Endothelial cell of umbilical vein (primary cell): ENCODE measurements around the gene ADAM17. TPM values are rescaled to one million over a fixed set of nuclear protein-coding genes. Genes with fewer than 3 reads are reported as not detected.

Experiments used
- BruUV-seq: library from RNA; stranded (reverse); fragments of 400-500 nt; replicated peaks from 2 replicates; lab custom pipeline; 2021; lab: Mats Ljungman, UMichigan
- CTCF ChIA-PET: fragments of 300-600, 350-600 bp; sonication (Branson Sonifier 250); formaldehyde crosslinking; loops from one replicate; lab custom pipeline; 2021; ENCODE audit warnings: antibody characterized with exemption, inconsistent platforms; lab: Charles Lee
- POLR2A ChIA-PET: fragments of 300-600, 350-600 bp; sonication (Branson Sonifier 250); formaldehyde crosslinking; loops from one replicate; lab custom pipeline; 2021; ENCODE audit warnings: antibody characterized with exemption, inconsistent platforms; lab: Charles Lee
- DNase-seq: peaks from one replicate; pipeline ENCODE4 v3.0.0-alpha.2; 2011; ENCODE audit warnings: low read depth, low spot score
- FAIRE-seq: peaks from 2 replicates; lab custom pipeline; 2011; peaks lifted over from hg19 to GRCh38; lab: Jason Lieb, UNC
- H2AFZ ChIP-seq: 2 replicates; pipeline ENCODE4 v1.6.0; 2012; ENCODE audit warnings: low read depth, low read length, control low read depth, inconsistent platforms
- H3K27ac ChIP-seq: 2 replicates; pipeline ENCODE4 v1.5.1; 2011; ENCODE audit warnings: low read depth, mild to moderate bottlenecking, control low read depth, low read length, moderate library complexity; ENCODE audit not compliant: insufficient read depth
- H3K27me3 ChIP-seq, 2 experiments: 2 replicates each; pipeline versions ENCODE4 v1.6.0 to v1.6.1; 2011; ENCODE audit warnings: low read length in 2 of 2, mixed read lengths in 1 of 2; ENCODE audit not compliant: control insufficient read depth in 2 of 2, insufficient read depth in 2 of 2
- H3K36me3 ChIP-seq, 2 experiments: 2 replicates in 1 of 2; 3 replicates in 1 of 2; pipeline ENCODE4 v1.5.1; 2011; ENCODE audit warnings: low read length in 2 of 2, mild to moderate bottlenecking in 1 of 2, moderate library complexity in 1 of 2; ENCODE audit not compliant: control insufficient read depth in 2 of 2, insufficient read depth in 2 of 2; ENCODE audit errors: extremely low read depth in 1 of 2
- H3K4me1 ChIP-seq: 3 replicates; pipeline ENCODE4 v1.5.1; 2011; ENCODE audit warnings: mild to moderate bottlenecking, low read length; ENCODE audit not compliant: control insufficient read depth, insufficient read depth; ENCODE audit errors: extremely low read depth
- H3K4me2 ChIP-seq: 2 replicates; pipeline ENCODE4 v1.6.1; 2011; ENCODE audit warnings: low read length, control low read depth, mixed read lengths; ENCODE audit not compliant: insufficient read depth
- H3K4me3 ChIP-seq, 3 experiments: fragments of 200-600 bp in 1 of 3; sonication (generic), shearing (Covaris generic) in 1 of 3; replicated peaks in 1 of 3; 2 replicates each; pipeline ENCODE4 v1.5.1; 2011 to 2016; ENCODE audit warnings: control low read depth in 3 of 3, low read length in 3 of 3, mild to moderate bottlenecking in 2 of 3, inconsistent platforms in 1 of 3, low read depth in 1 of 3, moderate library complexity in 1 of 3; ENCODE audit not compliant: insufficient read depth in 1 of 3
- H3K79me2 ChIP-seq: 2 replicates; pipeline ENCODE4 v1.6.0; 2012; ENCODE audit warnings: low read length, inconsistent platforms; ENCODE audit not compliant: control insufficient read depth, insufficient read depth
- H3K9ac ChIP-seq: replicated peaks from 2 replicates; pipeline ENCODE3; 2011; ENCODE audit warnings: low read length, control low read depth; ENCODE audit not compliant: insufficient read depth; ENCODE audit errors: extremely low read depth
- H3K9me1 ChIP-seq: replicated peaks from 3 replicates; pipeline ENCODE4 v1.6.0; 2011; ENCODE audit warnings: mild to moderate bottlenecking, low read length; ENCODE audit not compliant: control insufficient read depth, insufficient read depth; ENCODE audit errors: extremely low read depth
- H3K9me3 ChIP-seq: replicated peaks from 2 replicates; pipeline ENCODE4 v1.5.1; 2012; ENCODE audit warnings: low read length, inconsistent platforms; ENCODE audit not compliant: control insufficient read depth, insufficient read depth
- H4K20me1 ChIP-seq: replicated peaks from 2 replicates; pipeline ENCODE3; 2011; ENCODE audit warnings: mild to moderate bottlenecking, low read length; ENCODE audit not compliant: control insufficient read depth, insufficient read depth; ENCODE audit errors: extremely low read depth
- CTCF ChIP-seq, 2 donors: IDR thresholded peaks; 1 replicate in 1 of 2; 2 replicates in 1 of 2; pipeline ENCODE4 v1.5.1; 2011; ENCODE audit warnings: low read length in 2 of 2, mild to moderate bottlenecking in 2 of 2, moderate library complexity in 2 of 2, control low read depth in 1 of 2, inconsistent platforms in 1 of 2, low read depth in 1 of 2; ENCODE audit not compliant: insufficient read depth in 1 of 2; ENCODE audit errors: extremely low read depth in 1 of 2
- GATA2 ChIP-seq: IDR thresholded peaks from 2 replicates; pipeline ENCODE4 v1.7.0; 2011; ENCODE audit warnings: low read depth, mild to moderate bottlenecking, moderate library complexity, mixed read lengths, low read length; ENCODE audit not compliant: insufficient read length, insufficient read depth
- JUN ChIP-seq: IDR thresholded peaks from 2 replicates; pipeline ENCODE4 v1.6.1; 2011; ENCODE audit warnings: borderline replicate concordance, low read depth; ENCODE audit not compliant: insufficient read length, insufficient read depth
- MAX ChIP-seq: IDR thresholded peaks from 2 replicates; pipeline ENCODE4 v1.6.1; 2011; ENCODE audit not compliant: insufficient read depth, insufficient read length
- POLR2A ChIP-seq: IDR thresholded peaks from 2 replicates; pipeline ENCODE4 v1.6.1; 2012; ENCODE audit warnings: low read depth, mild to moderate bottlenecking, control low read depth, low read length
- POLR2AphosphoS5 ChIP-seq: IDR thresholded peaks from 2 replicates; pipeline ENCODE4 v1.6.1; 2012; ENCODE audit warnings: low read depth, mild to moderate bottlenecking, control low read depth, low read length, moderate library complexity; ENCODE audit not compliant: insufficient read depth
- dilution Hi-C: fragments of 300-500 bp; cut with MboI; formaldehyde crosslinking; loops from one replicate; pipeline ENCODE4 v1.15.0; 2019; ENCODE audit warnings: low sequenced_read_pairs; ENCODE audit not compliant: extremely low pct_ligation_motif_present
- intact Hi-C: fragments of 100-400 bp; cut with micrococcal nuclease; formaldehyde crosslinking; loops from one replicate; pipeline ENCODE4 v1.10.0; 2022
- polyA plus RNA-seq, 4 experiments: library from polyadenylated mRNA; depleted of rRNA in 3 of 4; stranded (reverse) in 3 of 4; unstranded in 1 of 4; fragments of >200 nt; gene quantifications; 2 replicates each; pipeline versions ENCODE4 v1.2.1 to v1.2.3, GENCODE V29; 2011 to 2012; ENCODE audit warnings: missing spikeins in 1 of 4
- total RNA-seq: library from RNA; stranded (reverse); gene quantifications from 2 replicates; pipeline ENCODE4 v1.2.3, GENCODE V29; 2021

The ADAM17 gene
- total and polyA plus RNA-seq, 2 donors (not counting 3 experiments of a cell fraction or from before 2014, with no cell fraction given), result 10.6 to 57.1 TPM

- Histone ChIP-seq H3K9ac (no peak overlapping the region), H3K27me3 (no peaks in the 10 kb centered on the region), H3K27ac (no peak overlapping the region), H4K20me1 (no peaks in the 10 kb centered on the region), H3K4me2 (no peak overlapping the region), H3K4me3 (no peak overlapping the region), H3K9me1 (no peaks in the 10 kb centered on the region), H3K4me1 (no peaks in the 10 kb centered on the region), H3K79me2 (no peaks in the 10 kb centered on the region), H2AFZ (no peak overlapping the region), H3K9me3 (no peaks in the 10 kb centered on the region), H3K36me3 (no peaks in the 10 kb centered on the region)
- FAIRE-seq, result no peak
- intact Hi-C loops, result no loop called here
- no TSS peak for BruUV-seq
- CTCF ChIA-PET, result interaction anchor here (1.0 kb wide), 1 partner anchor 10 kb away, joined by 4 read pairs; no protein-coding TSS in a partner anchor
- POLR2A ChIA-PET, result no interaction called here
- dilution Hi-C loops, result no loop called here
- no peak for DNase-seq
- TF ChIP-seq GATA2, result no peak
These were observed 104.4 kb downstream of the ADAM17 start for GRCh38 chr2:9451231-9451630.

- no peak for TF ChIP-seq CTCF (IDR thresholded peaks at IDR 0.05; ENCODE audit: extremely low read depth in 1 of 2, insufficient read depth in 1 of 2, low read depth in 1 of 2, low read length in 2 of 2)
- no peak for TF ChIP-seq JUN
- TF ChIP-seq POLR2A, result no peak
- TF ChIP-seq GATA2, result no peak
- no peak for TF ChIP-seq POLR2AphosphoS5
- no peak for TF ChIP-seq MAX
- H3K9me3 ChIP-seq, result no peaks in the 10 kb centered on the region
- no peaks in the 10 kb centered on the region for H3K27me3 ChIP-seq
- H3K4me3 ChIP-seq, result no peak overlapping the region
- H3K4me2 ChIP-seq, result no peak overlapping the region
- dilution Hi-C loops (no loop called here), intact Hi-C loops (no loop called here)
- no peak overlapping the region for H3K27ac ChIP-seq
- POLR2A ChIA-PET, result no interaction called here
- no TSS peak for BruUV-seq
- FAIRE-seq, result no peak
- H3K36me3 ChIP-seq, result peaks cover 9 to 15% of the 10 kb centered on the region in 2 experiments
- H3K9ac ChIP-seq, result no peak overlapping the region
- DNase-seq, result no peak
- no peak overlapping the region for H2AFZ ChIP-seq
- H3K4me1 ChIP-seq, result no peaks in the 10 kb centered on the region
- no peaks in the 10 kb centered on the region for H3K79me2 ChIP-seq
- CTCF ChIA-PET, result no interaction called here
- no peaks in the 10 kb centered on the region for H3K9me1 ChIP-seq
- no peaks in the 10 kb centered on the region for H4K20me1 ChIP-seq
These were observed 110.5 kb downstream of the ADAM17 start for GRCh38 chr2:9445089-9445488.
